Measurements from ENCODE around the gene FAM219B. TPM values are rescaled to one million over a fixed set of nuclear protein-coding genes. Genes with fewer than 3 reads are reported as not detected.
A peak's percentile ranks its signal among the peaks of the same experiment; 100 is the strongest.
"Not testable (repeated sequence)": the region's sequence is repeated elsewhere in the genome, so short reads cannot be mapped to it uniquely, and the experiment has no call there.

The FAM219B gene
- total RNA-seq, 1 donor, result 41.5 TPM

DNA sequence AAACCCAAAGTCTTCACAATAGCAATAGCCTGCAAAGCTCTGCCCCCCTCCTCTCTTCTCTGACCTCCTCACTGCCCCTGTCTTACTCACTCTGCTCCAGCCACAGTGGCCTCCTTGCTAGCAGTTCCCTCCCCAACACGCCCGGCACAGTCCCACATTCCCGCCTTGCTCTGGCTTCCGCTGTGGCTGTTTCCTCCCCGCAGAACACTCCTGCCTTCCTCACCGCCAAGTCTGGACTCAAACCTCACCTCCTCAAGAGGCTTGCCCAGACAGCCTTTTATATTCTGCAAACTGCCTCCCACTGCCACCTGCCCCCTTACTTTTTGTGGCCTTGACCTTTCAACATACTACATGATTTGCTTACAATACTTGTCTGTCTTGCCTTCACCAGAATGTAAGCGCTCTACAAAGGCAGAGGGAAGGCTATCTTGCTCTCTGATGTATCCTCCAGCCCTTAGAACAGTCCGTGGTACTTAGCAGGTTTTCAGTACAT is 17.2 kb downstream of the FAM219B start:
- peak overlapping the region; percentile 96 for H3K4me3 ChIP-seq (ENCODE audit: low read depth, low read length)
- DNase-seq (ENCODE audit: low read depth), result peak; percentile 40
- TF ChIP-seq, protein P1, sequence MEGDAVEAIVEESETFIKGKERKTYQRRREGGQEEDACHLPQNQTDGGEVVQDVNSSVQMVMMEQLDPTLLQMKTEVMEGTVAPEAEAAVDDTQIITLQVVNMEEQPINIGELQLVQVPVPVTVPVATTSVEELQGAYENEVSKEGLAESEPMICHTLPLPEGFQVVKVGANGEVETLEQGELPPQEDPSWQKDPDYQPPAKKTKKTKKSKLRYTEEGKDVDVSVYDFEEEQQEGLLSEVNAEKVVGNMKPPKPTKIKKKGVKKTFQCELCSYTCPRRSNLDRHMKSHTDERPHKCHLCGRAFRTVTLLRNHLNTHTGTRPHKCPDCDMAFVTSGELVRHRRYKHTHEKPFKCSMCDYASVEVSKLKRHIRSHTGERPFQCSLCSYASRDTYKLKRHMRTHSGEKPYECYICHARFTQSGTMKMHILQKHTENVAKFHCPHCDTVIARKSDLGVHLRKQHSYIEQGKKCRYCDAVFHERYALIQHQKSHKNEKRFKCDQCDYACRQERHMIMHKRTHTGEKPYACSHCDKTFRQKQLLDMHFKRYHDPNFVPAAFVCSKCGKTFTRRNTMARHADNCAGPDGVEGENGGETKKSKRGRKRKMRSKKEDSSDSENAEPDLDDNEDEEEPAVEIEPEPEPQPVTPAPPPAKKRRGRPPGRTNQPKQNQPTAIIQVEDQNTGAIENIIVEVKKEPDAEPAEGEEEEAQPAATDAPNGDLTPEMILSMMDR (IDR thresholded peaks at IDR 0.05; ENCODE audit: insufficient read depth, low read depth, low read length), result no peak

DNA sequence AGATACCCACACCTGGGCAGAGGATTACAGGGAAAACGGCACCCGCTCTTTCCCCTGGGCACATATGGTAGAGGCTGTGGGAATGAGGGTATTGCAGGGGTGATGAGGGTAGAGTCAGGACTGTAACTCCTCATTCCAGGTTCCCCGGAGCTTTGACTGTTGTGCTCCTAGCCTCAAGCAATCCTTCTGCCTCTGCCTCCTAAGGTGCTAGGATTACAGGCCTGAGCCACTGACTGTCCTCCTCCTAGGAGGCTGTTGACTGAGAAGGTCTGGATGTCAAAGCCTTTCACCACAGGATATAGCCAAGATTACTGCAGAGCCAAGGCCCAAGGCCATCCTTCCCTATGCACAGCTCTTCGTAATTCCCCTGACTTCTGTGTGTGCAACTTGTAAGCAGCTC is 17.9 kb downstream of the FAM219B start:
- H3K4me3 ChIP-seq (ENCODE audit: low read depth, low read length), result no peak overlapping the region
- no peak for DNase-seq (ENCODE audit: low read depth)
- TF ChIP-seq, protein P1 (IDR thresholded peaks at IDR 0.05; ENCODE audit: insufficient read depth, low read depth, low read length), result no peak

DNA sequence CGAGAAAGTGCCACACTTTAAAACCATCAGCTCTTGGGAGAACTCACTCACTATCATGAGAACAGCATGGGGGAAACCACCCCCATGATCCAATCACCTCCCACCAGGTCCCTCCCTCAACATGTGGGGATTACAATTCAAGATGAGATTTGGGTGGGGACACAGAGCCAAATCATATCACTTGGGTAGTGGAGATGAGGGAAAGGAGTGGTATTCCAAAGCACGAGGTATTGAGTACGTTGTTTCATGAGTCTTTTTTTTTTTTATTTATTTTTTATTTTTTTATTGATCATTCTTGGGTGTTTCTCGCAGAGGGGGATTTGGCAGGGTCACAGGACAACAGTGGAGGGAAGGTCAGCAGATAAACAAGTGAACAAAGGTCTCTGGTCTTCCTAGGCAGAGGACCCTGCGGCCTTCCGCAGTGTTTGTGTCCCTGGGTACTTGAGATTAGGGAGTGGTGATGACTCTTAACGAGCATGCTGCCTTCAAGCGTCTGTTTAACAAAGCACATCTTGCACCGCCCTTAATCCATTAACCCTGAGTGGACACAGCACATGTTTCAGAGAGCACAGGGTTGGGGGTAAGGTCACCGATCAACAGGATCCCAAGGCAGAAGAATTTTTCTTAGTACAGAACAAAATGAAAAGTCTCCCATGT is 19.0 kb downstream of the FAM219B start:
- DNase-seq (ENCODE audit: low read depth); H3K4me3 ChIP-seq (ENCODE audit: low read depth, low read length): not testable (repeated sequence)

DNA sequence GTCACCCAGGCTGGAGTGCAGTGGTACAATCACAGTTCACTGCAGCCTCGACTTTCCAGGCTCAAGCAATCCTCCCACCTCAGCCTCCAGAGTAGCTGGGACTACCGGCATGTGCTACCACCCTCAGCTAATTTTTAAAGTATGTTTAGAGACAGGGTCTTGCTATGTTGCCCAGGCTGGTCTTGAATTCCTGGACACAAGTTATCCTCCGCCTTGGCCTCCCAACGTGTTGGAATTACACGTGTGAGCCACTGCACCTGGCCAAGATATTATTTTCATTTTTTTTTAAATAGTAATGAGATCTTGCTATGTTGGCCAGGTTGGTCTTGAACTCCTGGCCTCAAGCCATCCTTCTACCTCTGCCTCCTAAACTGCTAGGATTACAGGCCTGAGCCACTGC is 21.2 kb downstream of the FAM219B start:
- no peak overlapping the region for H3K4me3 ChIP-seq (ENCODE audit: low read depth, low read length)
- TF ChIP-seq, protein P1 (IDR thresholded peaks at IDR 0.05; ENCODE audit: insufficient read depth, low read depth, low read length), result no peak
- no peak for DNase-seq (ENCODE audit: low read depth)

DNA sequence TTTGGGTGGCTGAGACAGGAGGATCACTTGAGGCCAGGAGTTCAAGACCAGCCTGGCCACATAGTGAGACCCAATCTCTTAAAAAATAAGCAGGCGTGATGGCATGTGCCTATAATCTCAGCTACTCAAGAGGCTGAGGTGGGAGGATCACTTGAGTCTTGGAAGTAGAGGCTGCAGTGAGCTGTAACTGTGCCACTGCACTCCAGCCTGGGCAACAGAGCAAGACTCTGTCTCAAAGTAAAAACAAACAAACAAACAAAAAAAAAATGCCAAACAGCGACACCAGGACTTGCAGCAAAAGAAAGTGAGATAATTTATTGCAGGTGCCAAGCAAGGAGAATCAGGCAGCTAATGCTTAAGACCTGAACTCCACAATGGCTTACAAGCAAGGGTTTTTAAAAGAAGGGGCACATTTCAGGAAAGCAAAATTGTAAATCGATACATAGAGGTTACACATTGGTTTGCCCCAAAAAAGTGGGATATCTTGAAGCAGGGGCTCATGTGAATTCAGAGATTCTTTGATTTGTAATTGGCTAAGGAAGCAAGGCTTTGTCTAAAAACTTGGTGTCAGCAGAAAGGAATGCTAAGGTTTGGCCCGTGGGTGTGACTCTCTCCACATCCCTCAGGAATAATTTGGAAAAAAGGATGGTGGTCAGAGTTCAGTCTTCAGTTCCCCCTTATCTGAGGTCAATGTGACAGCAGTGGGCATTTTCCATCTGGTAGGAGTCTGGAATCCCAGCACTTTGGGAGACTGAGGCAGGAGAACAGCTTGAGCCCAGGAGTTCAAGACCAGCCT is 22.0 kb downstream of the FAM219B start:
- DNase-seq (ENCODE audit: low read depth), result no peak
- no peak overlapping the region for H3K4me3 ChIP-seq (ENCODE audit: low read depth, low read length)
- TF ChIP-seq, protein P1 (IDR thresholded peaks at IDR 0.05; ENCODE audit: insufficient read depth, low read depth, low read length), result no peak

DNA sequence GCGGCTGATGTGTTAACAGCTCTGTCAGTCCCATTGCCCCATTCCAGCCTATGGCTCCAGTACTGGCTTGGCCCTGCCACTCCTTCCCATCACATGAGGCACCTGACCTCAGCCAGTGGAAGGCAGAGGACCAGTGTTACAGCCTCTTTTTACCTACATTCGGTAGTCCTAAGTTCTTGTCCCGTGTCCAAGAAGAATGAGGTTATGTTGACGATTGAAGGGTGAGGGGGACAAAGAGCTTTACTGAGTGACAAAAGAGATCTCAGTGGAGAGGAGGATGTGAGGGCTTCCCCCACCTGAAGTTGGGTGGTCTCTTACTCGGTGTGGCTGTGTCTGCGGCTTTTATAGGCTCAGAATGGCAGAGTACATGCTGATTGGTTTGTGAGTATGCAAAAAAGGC is 24.1 kb downstream of the FAM219B start:
- DNase-seq (ENCODE audit: low read depth), result no peak
- TF ChIP-seq, protein P1 (IDR thresholded peaks at IDR 0.05; ENCODE audit: insufficient read depth, low read depth, low read length), result no peak
- no peak overlapping the region for H3K4me3 ChIP-seq (ENCODE audit: low read depth, low read length)

DNA sequence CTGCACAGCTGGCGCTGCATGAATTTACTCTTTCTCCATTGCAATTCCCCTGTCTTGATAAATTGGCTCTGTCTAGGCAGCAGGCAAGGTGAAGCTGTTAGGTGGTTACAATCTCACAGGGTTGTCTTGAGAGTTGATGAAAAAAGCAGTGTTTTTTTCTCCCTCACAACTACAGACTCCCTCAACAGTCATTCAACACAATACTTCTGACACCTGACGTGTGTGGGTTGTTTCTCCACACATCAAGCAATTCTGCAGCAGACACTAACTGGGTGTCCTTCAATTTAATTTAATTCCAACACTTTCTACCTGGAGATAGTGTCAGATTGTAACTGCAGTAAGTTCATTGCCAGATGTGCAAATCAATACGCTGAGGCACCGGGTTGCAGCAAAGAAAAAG is 28.4 kb downstream of the FAM219B start:
- TF ChIP-seq, protein P1 (IDR thresholded peaks at IDR 0.05; ENCODE audit: insufficient read depth, low read depth, low read length), result no peak
- no peak overlapping the region for H3K4me3 ChIP-seq (ENCODE audit: low read depth, low read length)
- DNase-seq (ENCODE audit: low read depth), result no peak
